HepG2 (cell line): Measurements from ENCODE around the gene SCYL1. TPM values are rescaled to one million over a fixed set of nuclear protein-coding genes. Genes with fewer than 3 reads are reported as not detected.

Experiments used
- AGO1 ChIP-seq: fragments of 200-400 bp; formaldehyde crosslinking; IDR thresholded peaks from 2 replicates; pipeline ENCODE4 v1.6.1; 2017; ENCODE audit warnings: mild to moderate bottlenecking, low read depth, low read length, moderate library complexity; ENCODE audit not compliant: poor library complexity, severe bottlenecking
- ETV6 ChIP-seq: sonication (generic); formaldehyde crosslinking; conservative IDR thresholded peaks from 2 replicates; pipeline ENCODE4 v1.4.0; 2020; ENCODE audit warnings: missing genetic modification reagents
- FOXK2 ChIP-seq: fragments of 450-650 bp; IDR thresholded peaks from 2 replicates; pipeline ENCODE4 v1.6.1; 2016
- HMG20A ChIP-seq: IDR thresholded peaks from 2 replicates; pipeline ENCODE4 v1.6.1; 2016; ENCODE audit warnings: borderline replicate concordance
- HOXA5 ChIP-seq: sonication (generic); formaldehyde crosslinking; IDR thresholded peaks from 2 replicates; pipeline ENCODE4 v1.4.0; 2020; ENCODE audit warnings: missing genetic modification reagents
- KDM2A ChIP-seq: sonication (generic); formaldehyde crosslinking; IDR thresholded peaks from 2 replicates; pipeline ENCODE4 v1.4.0; 2020; ENCODE audit warnings: low read depth, missing genetic modification reagents, borderline replicate concordance
- KDM5B ChIP-seq: sonication (generic); formaldehyde crosslinking; IDR thresholded peaks from 2 replicates; pipeline ENCODE4 v1.4.0; 2020; ENCODE audit warnings: missing genetic modification reagents, mild to moderate bottlenecking, borderline replicate concordance
- MATR3 ChIP-seq: sonication (generic); formaldehyde crosslinking; IDR thresholded peaks from 2 replicates; pipeline ENCODE4 v1.4.0; 2020; ENCODE audit warnings: missing genetic modification reagents
- MYPOP ChIP-seq: sonication (generic); formaldehyde crosslinking; IDR thresholded peaks from 2 replicates; pipeline ENCODE4 v1.8.1; 2023; ENCODE audit warnings: mild to moderate bottlenecking, moderate library complexity, missing genetic modification reagents
- NR2F1 ChIP-seq, 2 experiments: fragments of 450-650 bp in 1 of 2; formaldehyde crosslinking in 1 of 2; IDR thresholded peaks; 2 replicates each; pipeline versions ENCODE4 v1.5.0 to v1.6.1; 2016 to 2020; ENCODE audit warnings: mild to moderate bottlenecking in 1 of 2, missing compliant biosample characterization in 1 of 2, missing genetic modification reagents in 1 of 2, moderate library complexity in 1 of 2
- SMYD3 ChIP-seq: sonication (generic); formaldehyde crosslinking; IDR thresholded peaks from 2 replicates; pipeline ENCODE4 v1.8.1; 2023; ENCODE audit warnings: mild to moderate bottlenecking, missing genetic modification reagents
- TOE1 ChIP-seq: sonication (generic); formaldehyde crosslinking; IDR thresholded peaks from 2 replicates; pipeline ENCODE4 v1.4.0; 2020; ENCODE audit warnings: mild to moderate bottlenecking, missing genetic modification reagents
- U2AF1 ChIP-seq: fragments of 200-400 bp; formaldehyde crosslinking; optimal IDR thresholded peaks from 2 replicates; pipeline ENCODE3; 2017; ENCODE audit warnings: mild to moderate bottlenecking, low read depth, low read length
- ZBTB7A ChIP-seq: sonication (generic); formaldehyde crosslinking; IDR thresholded peaks from 2 replicates; pipeline ENCODE4 v1.8.0; 2022; ENCODE audit warnings: mild to moderate bottlenecking, missing genetic modification reagents
- ZFYVE20 ChIP-seq: sonication (generic); formaldehyde crosslinking; IDR thresholded peaks from 2 replicates; pipeline ENCODE4 v1.8.0; 2023; ENCODE audit warnings: low read depth, mild to moderate bottlenecking, moderate library complexity, missing genetic modification reagents, borderline replicate concordance
- ZMYM4 ChIP-seq: sonication (generic); formaldehyde crosslinking; IDR thresholded peaks from 2 replicates; pipeline ENCODE4 v1.8.1; 2023; ENCODE audit warnings: mild to moderate bottlenecking, missing genetic modification reagents
- ZNF33A ChIP-seq: sonication (generic); formaldehyde crosslinking; IDR thresholded peaks from 2 replicates; pipeline ENCODE4 v1.5.1; 2020; ENCODE audit warnings: missing genetic modification reagents, mild to moderate bottlenecking, moderate library complexity, borderline replicate concordance
- ZNF33B ChIP-seq: sonication (generic); formaldehyde crosslinking; IDR thresholded peaks from 2 replicates; pipeline ENCODE4 v1.5.1; 2020; ENCODE audit warnings: mild to moderate bottlenecking, missing genetic modification reagents
- ZNF362 ChIP-seq: sonication (generic); formaldehyde crosslinking; IDR thresholded peaks from 2 replicates; pipeline ENCODE4 v1.4.0; 2020; ENCODE audit warnings: missing genetic modification reagents, mild to moderate bottlenecking, borderline replicate concordance
- ZNF44 ChIP-seq: sonication (generic); formaldehyde crosslinking; IDR thresholded peaks from 2 replicates; pipeline ENCODE4 v1.5.1; 2020; ENCODE audit warnings: mild to moderate bottlenecking, missing genetic modification reagents
- ZNF574 ChIP-seq: sonication (generic); formaldehyde crosslinking; IDR thresholded peaks from 2 replicates; pipeline ENCODE4 v1.4.0; 2020; ENCODE audit warnings: missing genetic modification reagents
- ZNF790 ChIP-seq: sonication (generic); formaldehyde crosslinking; IDR thresholded peaks from 2 replicates; pipeline ENCODE4 v1.8.0; 2022; ENCODE audit warnings: missing genetic modification reagents, mild to moderate bottlenecking, borderline replicate concordance
- ZZZ3 ChIP-seq: sonication (generic); formaldehyde crosslinking; IDR thresholded peaks from 2 replicates; pipeline ENCODE4 v1.4.0; 2020; ENCODE audit warnings: missing genetic modification reagents, mild to moderate bottlenecking, borderline replicate concordance
- polyA plus RNA-seq, 8 experiments: library from polyadenylated mRNA; depleted of rRNA in 3 of 8; stranded (reverse) in 7 of 8; unstranded in 1 of 8; fragments of >200 nt; fragmentation: Illumina TruSeq in 4 of 8; extraction: Trizol in 4 of 8; gene quantifications; 2 replicates each; pipeline versions ENCODE4 v1.2.1 to v1.2.3, GENCODE V29; 2011 to 2016; ENCODE audit warnings: low read depth in 4 of 8, missing spikeins in 1 of 8, mixed read lengths in 1 of 8; ENCODE audit not compliant: insufficient read depth in 1 of 8
- total RNA-seq, 5 experiments: library from RNA; depleted of rRNA; stranded (reverse); fragments of >200 nt; fragmentation: Illumina TruSeq; extraction: Trizol; gene quantifications; 2 replicates each; pipeline ENCODE4 v1.2.3, GENCODE V29; 2016; ENCODE audit warnings: low read depth in 1 of 5

Gene SCYL1
- total and polyA plus RNA-seq, 2 of the 13 experiments (the other 11 are each of a cell fraction or from before 2014, with no cell fraction given), result 65.9 to 103 TPM

GRCh38 chr11:65552388-65552951, 27.6 kb downstream of the SCYL1 start (continued):
- TF ChIP-seq HOXA5 (CRISPR knock-in tag) (no peak), ETV6 (CRISPR knock-in tag) (no peak), ZNF33A (no peak), SMYD3 (CRISPR knock-in tag) (no peak), KDM5B (CRISPR knock-in tag) (no peak), ZBTB7A (CRISPR knock-in tag) (no peak), ZFYVE20 (CRISPR knock-in tag) (no peak), ZNF790 (CRISPR knock-in tag) (no peak), AGO1 (no peak), MATR3 (no peak), ZMYM4 (no peak), ZNF362 (CRISPR knock-in tag) (0 out of 2 replicates have a peak, but pooled peaks have one; percentile 8), FOXK2 (no peak), ZZZ3 (0 out of 2 replicates have a peak, but pooled peaks have one; percentile 12), ZNF44 (CRISPR knock-in tag) (no peak), MYPOP (CRISPR knock-in tag) (no peak), HMG20A (CRISPR knock-in tag) (no peak), ZNF33B (no peak), ZNF574 (CRISPR knock-in tag) (no peak), NR2F1 (CRISPR knock-in tag; IDR thresholded peaks at IDR 0.05) (no peak), TOE1 (CRISPR knock-in tag) (no peak), KDM2A (CRISPR knock-in tag) (no peak), U2AF1 (no peak)
